22Rv1 (cell line): ENCODE results near the gene SLC13A2.

Source experiments
- CTCF ChIP-seq: fragments of 450-650 bp; IDR thresholded peaks from 2 replicates; pipeline ENCODE4 v1.5.1; 2017; ENCODE audit warnings: mild to moderate bottlenecking
- ZFX ChIP-seq: fragments of 450-650 bp; IDR thresholded peaks from 2 replicates; pipeline ENCODE4 v1.6.1; 2017; ENCODE audit warnings: antibody characterized with exemption, borderline replicate concordance

GRCh38 chr17:28471531-28472342, 1.7 kb upstream of the SLC13A2 start:
- TF ChIP-seq CTCF, result no peak
- TF ChIP-seq ZFX, result no peak
